GM19238 (cell line): Measurements from ENCODE around the gene TMEM156.
"Not testable (repeated sequence)": the region's sequence is repeated elsewhere in the genome, so short reads cannot be mapped to it uniquely, and the experiment has no call there.

ENCODE experiments used
- DNase-seq: peaks from one replicate; pipeline ENCODE4 v3.0.0; 2011; ENCODE audit warnings: low spot score; ENCODE audit not compliant: insufficient read length

TMEM156 gene

DNA sequence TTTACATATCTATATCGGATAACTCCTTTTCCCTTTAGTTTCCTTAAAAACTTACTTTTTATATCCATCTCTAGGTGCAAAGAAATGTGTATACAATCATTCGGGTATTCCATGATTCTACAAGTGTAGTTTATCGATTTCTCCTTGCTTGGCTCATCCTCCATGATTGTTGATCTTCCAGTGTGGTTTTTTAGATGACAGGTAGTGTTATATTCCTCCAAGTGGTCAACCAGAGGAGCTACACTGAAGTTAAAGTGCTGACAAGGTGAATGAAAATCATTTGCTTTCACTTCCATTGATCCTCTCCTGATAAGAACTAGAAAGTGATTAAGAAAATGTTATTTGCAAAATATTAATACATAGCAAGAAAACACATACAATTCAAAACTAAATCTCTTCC is 38.5 kb downstream of the TMEM156 start:
- no peak for DNase-seq

DNA sequence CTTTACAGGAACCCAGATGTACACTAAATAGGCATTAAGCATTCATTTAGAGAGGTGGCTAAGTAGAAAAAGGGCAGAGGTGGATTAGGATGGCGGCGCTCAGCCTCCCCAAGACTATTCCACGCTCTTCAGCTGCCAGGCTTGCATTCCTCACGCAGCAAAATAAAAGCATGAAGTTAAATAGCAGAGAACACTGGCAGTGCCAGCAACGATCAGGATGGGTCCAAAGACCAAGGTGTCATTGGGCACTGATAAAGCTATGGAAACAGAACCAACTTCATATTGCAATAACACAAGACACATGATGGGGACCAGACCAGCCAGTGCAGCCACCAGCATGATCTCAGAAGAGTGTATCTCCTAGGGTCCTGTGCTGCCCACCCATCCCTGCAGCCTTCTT is 42.0 kb downstream of the TMEM156 start:
- DNase-seq = no peak

DNA sequence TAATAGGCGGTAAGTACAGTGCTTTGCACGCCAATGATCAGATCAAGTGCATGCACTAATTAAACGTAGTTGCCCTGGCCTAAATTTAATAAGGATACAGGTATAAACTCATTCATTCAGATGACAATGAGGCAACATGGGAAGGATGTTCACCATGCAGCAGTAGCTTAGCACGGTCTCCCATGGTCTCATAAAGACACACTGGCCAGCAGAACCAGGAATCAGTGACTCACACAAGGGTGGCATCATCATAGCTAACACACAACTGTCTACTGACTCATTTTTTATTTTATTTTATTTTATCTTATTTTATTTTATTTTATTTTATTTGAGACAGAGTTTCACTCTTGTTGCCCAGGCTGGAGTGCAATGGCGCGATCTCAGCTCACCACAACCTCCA is 42.7 kb downstream of the TMEM156 start:
- no peak for DNase-seq

DNA sequence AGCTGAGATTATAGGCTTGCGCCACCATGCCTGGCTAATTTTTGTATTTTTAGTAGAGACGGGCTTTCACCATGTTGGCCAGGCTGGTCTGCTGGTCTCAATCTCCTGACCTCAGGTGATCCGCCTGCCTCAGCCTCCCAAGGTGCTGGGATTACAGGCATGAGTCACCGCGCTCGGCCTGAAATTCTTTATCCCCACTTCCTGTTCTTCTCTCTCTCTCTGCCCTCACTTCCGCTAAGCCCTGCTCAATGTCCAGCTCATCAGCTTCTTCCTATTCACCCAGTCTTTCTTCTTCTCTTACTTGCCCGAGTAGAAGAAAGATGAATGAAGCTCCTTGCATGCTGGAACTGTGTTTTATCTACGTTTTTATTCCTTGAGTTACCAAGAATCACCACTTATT is 43.9 kb downstream of the TMEM156 start:
- not testable (repeated sequence) for DNase-seq

DNA sequence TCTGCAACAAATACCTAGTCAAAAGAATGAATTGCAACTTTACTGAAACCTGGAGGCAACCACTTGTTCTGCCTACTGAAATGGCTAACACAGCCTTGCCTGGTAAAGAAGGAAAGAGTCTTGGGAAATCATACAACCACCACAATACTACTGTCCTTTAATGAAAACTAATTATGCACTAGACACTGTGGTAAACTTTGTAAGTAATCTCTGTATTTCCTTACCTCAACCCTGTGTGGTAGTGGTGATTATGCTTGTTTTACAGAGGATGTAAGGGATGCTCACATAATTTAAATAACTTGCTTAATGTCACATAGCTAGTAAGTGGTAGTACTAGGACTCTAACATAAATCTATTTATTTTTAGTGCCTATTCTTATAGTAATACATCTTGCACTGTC is 44.7 kb downstream of the TMEM156 start:
- DNase-seq = no peak

DNA sequence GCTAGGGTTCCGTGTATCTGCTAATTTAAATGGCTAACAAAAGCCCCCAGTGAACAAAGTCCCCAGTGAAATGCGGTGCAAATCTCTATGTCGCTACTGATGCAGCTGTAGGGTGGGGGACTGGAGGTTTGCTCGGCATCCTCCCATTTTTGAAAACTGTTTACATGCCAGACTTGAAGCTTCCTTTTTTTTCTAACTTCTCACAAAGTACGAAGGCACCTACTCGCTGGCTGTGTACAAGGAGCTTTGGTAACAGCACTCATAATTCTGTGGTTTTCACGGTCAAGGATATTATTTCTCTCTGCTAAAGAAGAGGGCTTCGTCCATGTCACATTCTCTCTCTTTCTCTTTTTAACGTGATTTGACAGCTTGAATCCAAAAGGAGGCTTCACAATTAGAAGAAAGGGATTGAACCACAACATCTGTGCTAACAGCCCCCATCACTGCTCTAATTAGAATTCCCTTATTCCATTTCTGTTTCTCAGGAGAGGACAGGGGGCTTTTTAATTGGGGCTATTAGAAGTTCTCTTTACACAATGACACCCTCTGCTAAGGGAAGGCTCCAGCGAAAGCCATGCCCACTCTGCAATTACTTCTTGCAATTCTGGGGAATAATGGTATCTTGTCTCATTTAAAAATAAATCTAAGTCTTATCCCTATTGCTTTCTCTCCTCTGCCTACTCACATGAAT is 46.7 kb downstream of the TMEM156 start:
- DNase-seq = no peak

DNA sequence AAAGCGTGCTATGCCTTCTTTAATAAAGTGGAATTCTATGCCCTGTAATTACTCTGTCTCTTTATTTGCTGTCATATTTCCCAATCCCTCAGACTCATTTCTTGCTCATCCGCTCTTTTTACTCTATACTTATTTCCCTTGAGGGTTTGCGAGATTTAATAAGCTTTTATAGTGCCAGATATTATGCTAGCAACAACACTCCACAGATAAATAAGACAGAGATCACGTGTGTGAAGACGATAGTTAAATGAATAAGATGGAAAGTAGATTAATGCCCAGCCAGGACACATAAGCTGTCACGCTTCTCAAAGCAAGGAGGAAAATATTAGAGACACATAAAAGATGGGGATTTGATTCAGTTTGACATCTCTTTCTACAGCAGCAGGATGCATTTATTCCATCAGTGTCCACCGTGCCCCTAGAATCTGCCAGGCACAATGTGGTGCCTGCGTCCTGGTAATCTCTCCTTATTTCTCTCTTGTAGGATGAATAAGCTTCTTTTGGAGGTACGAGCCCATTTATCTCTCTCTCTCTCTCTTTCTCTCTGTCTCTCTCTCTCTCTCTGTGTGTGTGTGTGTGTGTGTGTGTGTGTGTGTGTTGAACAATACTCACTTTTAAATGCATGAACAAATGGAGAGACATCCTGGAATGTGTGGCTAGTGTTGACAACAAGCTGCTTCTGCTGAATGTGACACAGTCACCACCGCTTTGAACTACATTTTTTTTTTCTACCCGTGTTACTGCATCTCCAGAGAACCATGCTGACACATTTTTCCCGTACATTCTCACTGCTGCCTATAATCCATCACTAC is 48.2 kb downstream of the TMEM156 start:
- no peak for DNase-seq

DNA sequence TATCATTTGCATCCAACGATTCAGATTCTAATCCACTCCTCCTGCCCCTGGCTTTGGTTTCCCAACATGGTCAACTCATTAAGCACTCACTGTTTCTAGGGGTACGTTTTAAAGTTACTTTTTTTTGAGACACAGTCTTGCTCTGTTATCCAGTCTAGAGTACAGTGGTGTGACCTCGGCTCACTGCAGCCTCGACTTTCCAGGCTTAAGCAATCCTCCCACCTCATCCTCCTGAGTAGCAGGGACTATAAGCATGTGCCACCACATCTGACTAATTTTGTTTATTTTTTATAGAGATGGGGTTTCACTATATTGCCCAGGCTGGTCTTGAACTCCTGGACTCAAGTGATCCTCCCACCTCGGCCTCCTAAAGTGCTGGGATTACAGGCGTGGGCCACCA is 48.9 kb downstream of the TMEM156 start:
- no peak for DNase-seq

DNA sequence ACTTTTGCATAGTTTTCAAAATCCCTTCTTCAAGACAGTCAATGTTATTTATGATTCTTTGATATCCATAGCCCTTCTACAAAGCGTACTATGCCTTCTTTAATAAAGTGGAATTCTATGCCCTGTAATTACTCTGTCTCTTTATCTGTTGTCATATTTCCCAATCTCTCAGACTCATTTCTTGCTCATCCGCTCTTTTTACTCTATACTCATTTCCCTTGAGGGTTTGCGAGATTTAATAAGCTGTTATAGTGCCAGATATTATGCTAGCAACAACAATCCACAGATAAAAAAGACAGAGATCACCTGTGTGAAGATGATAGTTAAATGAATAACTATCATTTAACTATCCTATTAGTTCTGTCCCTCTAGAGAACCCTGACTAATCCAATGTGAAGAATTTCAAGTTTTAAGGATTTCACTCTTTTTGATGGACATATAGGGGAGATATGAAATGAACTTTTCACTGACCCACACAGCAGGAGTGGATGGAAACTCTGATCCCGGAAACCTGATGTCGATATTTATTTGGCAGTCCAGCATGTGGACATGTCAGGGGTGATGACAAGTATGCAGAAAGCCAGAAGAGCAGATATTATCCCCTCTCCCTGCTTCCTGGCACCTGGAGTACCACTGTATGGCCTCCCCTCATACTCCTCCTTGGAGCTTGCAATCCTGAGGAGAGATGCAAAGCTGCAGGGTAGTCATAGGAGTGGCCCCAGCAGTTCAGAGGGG is 49.7 kb downstream of the TMEM156 start:
- no peak for DNase-seq

DNA sequence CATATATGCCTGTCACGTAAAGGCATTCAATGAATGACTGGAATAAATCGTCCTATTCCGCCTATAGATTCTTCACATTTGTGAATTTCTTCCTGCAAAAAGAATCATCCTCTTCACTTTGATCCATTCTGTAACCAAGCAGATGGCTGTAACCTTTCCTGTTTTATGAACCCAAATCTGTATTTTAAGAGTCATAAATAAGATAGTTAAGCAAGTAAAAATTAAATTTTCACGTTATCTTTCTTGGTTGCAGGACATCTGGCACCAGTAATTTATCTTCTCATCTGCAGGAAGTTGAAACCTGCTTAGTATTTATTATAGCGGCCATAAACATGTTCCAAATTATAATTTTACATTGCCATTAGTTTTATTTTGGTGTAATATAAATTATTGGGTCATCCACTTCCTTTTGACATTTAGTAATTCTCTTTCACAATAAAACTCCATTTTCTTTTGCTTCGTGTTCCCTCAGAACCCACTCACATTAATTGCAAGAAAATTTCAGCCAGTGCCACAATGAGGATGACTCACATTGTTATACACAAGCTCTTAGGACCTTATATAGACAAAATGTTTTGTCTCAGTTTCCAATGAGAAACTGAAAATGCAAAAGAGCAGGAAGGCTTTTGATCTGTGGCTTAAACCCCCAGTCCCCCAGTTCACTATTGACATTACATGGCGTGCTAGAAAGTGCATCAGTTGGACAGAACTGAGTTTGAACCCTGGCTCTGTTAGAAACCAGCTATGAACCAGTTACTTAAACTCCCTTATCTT is 51.1 kb downstream of the TMEM156 start:
- no peak for DNase-seq

DNA sequence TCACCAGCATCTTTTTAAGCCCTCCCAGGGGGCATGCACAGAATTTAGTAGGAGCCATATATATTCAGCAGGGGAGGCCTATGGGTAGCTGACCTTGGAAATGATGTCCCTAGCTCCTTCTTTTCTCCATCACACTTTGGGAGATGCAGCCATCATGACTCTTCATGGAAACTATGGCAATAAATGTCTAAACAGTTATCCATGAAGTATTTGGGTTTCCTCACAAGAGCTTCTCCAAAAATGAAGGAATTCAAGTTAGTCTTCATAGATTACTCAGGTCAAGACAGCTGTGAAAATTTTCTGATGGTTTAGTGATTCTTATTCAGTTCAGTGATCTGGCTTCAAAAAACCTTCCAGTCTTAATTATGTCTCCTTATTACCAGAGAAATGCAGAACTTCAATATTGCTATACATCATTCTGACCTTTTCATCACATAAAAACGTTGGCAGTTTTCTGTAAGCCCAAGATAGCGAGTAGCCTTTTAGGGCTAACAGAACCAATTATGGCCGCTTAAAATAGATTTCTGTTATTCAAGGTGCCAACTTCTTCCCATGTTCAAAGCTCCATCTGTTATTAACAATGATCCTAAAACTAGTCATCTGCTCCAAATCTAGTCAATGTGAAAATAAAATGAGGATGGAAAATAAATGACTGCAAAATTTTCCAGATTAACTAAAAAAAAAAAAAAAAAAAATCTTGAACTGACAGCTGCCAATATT is 52.5 kb downstream of the TMEM156 start:
- DNase-seq = no peak

DNA sequence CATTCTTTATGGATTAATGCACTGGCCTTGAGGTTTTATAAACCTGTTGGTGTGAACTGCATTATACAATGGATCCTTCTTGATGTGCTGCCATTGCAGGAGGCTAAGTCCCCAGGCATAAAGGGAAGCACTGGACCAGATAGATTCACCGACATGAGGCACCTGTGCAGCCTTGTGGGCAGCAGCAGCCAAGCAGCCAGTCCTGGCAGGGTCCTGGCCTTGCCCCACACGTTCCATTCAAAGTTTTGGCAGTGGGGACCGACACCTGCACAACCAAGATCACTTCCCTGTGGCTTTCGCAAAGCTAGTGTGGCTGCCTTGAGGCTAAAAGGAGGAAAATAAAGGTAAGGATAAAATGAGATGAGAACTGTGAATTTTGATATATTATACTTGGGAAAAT is 53.1 kb downstream of the TMEM156 start:
- DNase-seq = no peak

DNA sequence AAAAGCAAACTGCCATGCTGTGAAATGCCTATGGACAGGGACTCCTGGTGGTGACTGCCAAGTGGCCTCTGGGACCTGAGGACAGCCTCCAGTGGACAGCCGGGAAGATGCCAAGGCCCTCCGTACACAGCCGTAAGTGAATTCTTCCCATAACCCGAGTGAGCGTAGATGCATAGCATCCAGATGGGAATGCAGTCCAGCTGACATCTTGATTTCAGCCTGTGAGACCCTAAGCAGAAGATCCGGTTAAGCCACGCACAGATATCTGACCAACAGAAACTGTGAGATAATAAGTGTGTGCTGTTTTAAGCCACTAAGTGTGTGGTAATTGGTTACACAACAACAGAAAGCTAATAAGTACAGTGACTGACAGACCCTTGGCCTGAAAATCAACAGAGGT is 55.9 kb downstream of the TMEM156 start:
- DNase-seq = no peak

DNA sequence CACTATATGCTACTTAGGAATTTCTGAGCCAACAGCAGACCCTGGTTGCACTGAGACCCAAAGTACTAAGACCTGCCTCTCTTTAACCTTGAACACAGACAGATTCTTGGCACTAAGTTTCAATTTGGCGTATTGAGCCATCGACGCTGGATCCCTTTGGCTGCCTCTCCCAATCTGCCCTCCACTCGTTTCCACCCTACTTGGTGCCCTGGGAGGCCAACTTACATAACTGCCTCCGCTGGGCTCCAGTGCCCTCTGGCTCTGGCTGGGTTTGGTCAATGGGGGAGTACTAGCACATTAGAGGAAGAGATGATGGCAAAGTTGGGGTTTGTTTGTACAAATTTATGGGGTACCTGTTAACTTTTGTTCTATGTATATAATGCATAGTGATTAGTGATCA is 63.5 kb downstream of the TMEM156 start:
- no peak for DNase-seq

DNA sequence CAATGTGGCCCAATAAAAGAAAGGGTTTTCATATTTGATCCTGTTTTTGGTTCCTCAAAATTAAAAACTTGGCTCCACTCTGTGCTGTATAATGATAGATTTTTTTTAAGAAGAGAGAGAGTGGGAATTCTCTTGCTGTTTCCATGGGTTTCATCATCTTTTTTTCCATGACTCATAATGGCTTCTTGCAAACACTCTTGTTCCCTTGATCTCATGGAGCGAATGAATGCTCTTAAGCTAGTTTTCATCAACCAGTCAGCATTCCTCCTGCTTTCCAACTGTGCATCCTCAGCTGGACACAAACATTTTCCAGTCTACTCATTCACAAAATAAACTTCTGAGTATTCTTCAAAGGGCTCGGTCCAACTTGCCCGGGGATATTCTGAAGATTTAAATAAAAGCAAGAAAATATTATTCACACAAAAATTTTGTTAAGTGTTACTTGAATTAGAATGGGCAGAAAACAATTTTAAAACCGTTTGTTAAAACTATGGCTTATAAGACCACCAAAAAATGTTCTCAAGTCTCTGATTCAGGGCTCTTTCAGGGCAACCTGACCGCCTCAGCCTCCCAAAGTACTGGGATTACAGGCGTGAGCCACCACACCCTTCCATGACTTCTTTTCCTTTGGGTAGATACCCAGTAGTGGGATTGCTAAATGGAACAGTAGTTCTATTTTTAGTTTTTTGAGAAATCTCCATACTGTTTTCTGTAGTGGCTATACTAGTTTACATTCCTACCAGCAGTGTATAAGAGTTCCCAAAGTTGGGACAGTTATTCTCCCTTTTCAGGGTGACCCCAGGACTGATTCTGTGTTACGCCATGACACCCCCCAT is 64.7 kb downstream of the TMEM156 start:
- no peak for DNase-seq

DNA sequence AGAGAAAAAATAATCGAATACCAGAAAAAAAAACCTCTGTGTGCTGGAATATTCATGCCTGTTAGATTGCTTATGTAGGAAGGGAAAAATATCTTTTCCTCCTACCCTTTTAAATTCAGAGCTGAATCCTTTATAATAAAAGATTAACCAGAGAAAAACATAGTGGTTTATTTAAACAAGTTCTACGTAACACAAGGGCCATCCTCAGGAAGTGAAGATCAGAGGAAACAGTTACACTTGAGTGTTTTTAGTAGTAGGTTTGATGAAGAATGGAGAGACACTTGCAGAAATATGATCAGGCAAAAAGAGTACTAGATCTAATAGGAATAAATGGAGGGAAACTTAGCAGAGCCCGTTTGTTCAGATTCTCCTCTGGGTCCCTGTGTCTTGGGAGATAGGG is 66.3 kb downstream of the TMEM156 start:
- DNase-seq = no peak

DNA sequence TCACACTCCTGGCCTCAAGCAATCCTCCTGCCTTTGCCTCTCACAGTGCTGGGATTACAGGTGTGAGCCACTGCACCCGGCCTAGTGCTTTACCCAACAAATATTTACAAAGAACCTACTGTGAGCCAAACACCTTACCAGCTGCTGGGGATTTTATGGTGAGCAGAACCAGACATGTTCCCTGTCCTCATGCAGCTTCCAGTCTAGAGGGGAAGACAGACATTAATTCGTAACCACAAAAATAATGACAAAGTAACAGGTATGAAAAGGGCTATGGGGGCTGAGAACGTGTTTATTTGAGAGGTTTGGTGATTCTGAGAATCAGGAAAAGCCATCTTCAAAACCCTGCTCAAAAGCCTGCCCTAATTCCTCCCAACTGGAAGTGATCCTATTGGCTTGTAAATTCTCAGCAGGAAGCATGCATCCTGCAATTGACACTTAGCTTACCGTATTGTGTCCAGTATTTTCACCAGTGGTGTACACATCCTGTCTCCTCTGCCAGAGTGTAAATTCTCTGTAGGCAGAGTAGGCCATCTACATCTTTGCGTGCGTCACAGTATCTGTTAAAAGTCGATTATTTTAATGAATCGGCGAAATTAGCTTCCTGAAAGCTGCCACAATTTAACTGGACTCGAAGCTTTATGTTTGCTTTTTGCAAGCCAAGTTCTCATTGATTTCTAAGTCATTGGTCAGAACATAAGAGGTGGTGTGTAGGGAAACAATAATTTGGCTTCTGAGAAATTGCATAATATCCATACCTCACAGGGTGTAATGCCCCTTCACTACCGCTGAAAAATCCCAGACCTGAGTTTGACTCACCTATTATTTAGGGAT is 67.0 kb downstream of the TMEM156 start:
- no peak for DNase-seq

DNA sequence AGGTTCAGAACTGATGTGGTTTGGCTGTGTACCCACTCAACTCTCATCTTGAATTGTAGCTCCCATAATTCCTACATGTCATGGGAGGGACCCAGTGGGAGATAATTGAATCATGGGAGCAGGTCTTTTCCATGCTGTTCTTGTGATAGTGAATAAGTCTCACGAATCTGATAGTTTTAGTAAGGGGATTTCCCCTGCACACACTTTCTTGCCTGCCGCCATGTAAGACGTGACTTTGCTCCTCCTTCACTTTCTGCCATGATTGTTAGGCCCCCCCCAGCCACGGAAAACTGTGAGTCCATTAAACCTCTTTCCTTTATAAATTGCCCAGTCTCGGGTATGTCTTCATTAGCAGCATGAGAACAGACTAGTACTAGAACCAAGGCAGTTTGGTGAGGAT is 73.0 kb downstream of the TMEM156 start:
- DNase-seq = not testable (repeated sequence)
